Measurements from ENCODE around the gene SLC16A8. TPM values are rescaled to one million over a fixed set of nuclear protein-coding genes. Genes with fewer than 3 reads are reported as not detected.
A peak's percentile ranks its signal among the peaks of the same experiment; 100 is the strongest.

The SLC16A8 gene
- total RNA-seq (under 1 TPM in 1 of 4 donors, not detected in 3; 0.23 TPM), polyA plus RNA-seq (1 to 10 TPM in 1 of 3 donors, under 1 TPM in 2; 0.25 to 1.0 (median 0.33) TPM)
- long read RNA-seq, donor 1 = 0 reads
- long read RNA-seq, donor 2 = 0 reads

DNA sequence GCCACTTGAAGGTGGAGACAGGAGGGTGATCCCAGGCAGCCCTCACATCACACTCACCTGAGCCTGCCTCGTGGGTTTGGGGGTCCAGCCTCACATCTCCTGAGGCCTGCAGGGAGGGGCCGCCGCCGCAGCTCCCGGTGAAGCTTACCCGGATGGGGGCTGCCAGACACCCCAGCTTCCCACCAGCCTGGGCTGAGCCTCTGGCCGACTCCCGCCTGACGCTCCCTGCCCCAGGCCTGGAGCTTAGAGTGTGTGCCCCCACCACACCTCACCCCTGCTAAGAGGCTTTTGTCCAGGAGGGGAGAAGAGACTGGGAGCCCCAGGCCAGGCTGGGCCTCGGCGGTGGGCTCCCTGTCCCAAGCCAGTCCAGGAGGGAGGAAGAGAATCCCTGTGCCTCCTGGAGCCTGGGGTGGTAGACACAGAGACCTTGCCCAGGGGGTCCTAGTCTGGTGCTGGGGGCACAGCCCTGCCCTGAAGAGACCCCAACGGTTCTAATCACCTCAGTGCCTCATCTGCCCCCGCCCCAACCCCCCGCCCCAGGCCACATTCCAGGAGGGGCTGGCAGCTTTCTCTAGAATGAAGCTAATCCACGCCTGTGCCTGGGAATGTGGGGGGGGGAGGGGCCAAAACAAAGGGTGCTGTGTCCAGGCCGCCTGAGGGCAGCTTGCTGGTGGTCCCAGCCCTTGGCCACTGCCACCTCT lies at the start of gene SLC16A8:
SLC16A8 (minus strand) TSS at position 254 of the 701 bp plus-strand sequence. CDS start 1,311 bp downstream, outside the sequence.
- H3K4me1 ChIP-seq = peaks cover 22% of the 10 kb centered on the region
- peaks cover 0 to 22% (median 5%) of the 10 kb centered on the region in 3 donors for H3K27me3 ChIP-seq (ENCODE audit: insufficient read depth in 3 of 3, low read length in 2 of 3)
- H3K4me3 ChIP-seq = no peak within 1 kb of the TSS
- intact Hi-C loops (cut with DNase I) = no loop called here
- H3K36me3 ChIP-seq (ENCODE audit: insufficient read depth in 1 of 2, low read depth in 1 of 2) = no peaks in the 10 kb centered on the region
- H3K9me3 ChIP-seq = no peaks in the 10 kb centered on the region
- DNase-seq (peak in 1 of 2 donors; percentile 5), ATAC-seq (no peak)
- WGBS, 3 donors = 81 to 86% (median 83%) methylated on average over 13 to 16 of the region's 16 CpGs
- no peak within 1 kb of the TSS for H3K27ac ChIP-seq
- TF ChIP-seq CTCF (IDR thresholded peaks at IDR 0.05) = no peak

GRCh38 chr22:38133331-38133730 lies 49.3 kb upstream of the SLC16A8 start:
- no peak overlapping the region for H3K4me3 ChIP-seq
- intact Hi-C loops (cut with DNase I) = no loop called here
- no peaks in the 10 kb centered on the region for H3K27me3 ChIP-seq (ENCODE audit: insufficient read depth in 3 of 3, low read length in 2 of 3)
- H3K27ac ChIP-seq = no peak overlapping the region
- 95 to 97% (median 95%) methylated on average over 4 of the region's 4 CpGs for WGBS, 3 donors
- no peak for DNase-seq
- H3K36me3 ChIP-seq (ENCODE audit: insufficient read depth in 1 of 2, low read depth in 1 of 2) = peaks cover 2 to 55% of the 10 kb centered on the region in 2 donors
- no peaks in the 10 kb centered on the region for H3K9me3 ChIP-seq
- no peak for TF ChIP-seq CTCF (IDR thresholded peaks at IDR 0.05)
- ATAC-seq = no peak
- H3K4me1 ChIP-seq = no peaks in the 10 kb centered on the region

- intact Hi-C loops (cut with DNase I) = no loop called here
- Histone ChIP-seq H3K36me3 (ENCODE audit: insufficient read depth in 1 of 2, low read depth in 1 of 2) (peaks cover 2 to 51% of the 10 kb centered on the region in 2 donors), H3K4me3 (no peak overlapping the region), H3K9me3 (no peaks in the 10 kb centered on the region), H3K4me1 (no peaks in the 10 kb centered on the region), H3K27ac (no peak overlapping the region), H3K27me3 (ENCODE audit: insufficient read depth in 3 of 3, low read length in 2 of 3) (no peaks in the 10 kb centered on the region)
- DNase-seq (no peak), ATAC-seq (no peak)
- no peak for TF ChIP-seq CTCF (IDR thresholded peaks at IDR 0.05)
- 92% methylated on average over 28 of the region's 28 CpGs for WGBS, 3 donors
These were observed 48.8 kb upstream of the SLC16A8 start for GRCh38 chr22:38132794-38133193.

DNA sequence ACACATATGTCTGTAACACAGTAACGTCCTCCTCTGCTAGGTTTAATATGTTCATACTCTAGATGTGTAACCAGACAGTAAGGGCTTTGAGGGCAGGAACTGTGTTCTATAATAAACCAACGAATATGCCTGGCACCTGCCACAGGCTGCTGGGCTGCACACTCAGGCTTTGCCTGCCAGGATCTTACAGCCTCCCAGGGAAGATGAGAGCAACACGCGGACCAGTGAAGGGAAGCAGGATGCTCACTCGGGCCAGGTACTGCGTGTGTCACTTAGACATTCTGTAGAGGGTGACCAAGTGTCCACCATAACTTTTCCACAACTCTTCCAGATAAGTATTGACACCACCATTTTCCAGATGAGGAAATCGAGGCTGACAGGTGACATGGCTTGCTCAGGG lies 48.2 kb upstream of the SLC16A8 start:
- intact Hi-C loops (cut with DNase I) = no loop called here
- Histone ChIP-seq H3K27me3 (ENCODE audit: insufficient read depth in 3 of 3, low read length in 2 of 3) (no peaks in the 10 kb centered on the region), H3K9me3 (no peaks in the 10 kb centered on the region), H3K4me1 (no peaks in the 10 kb centered on the region), H3K4me3 (no peak overlapping the region), H3K27ac (no peak overlapping the region), H3K36me3 (ENCODE audit: insufficient read depth in 1 of 2, low read depth in 1 of 2) (peaks cover 2 to 45% of the 10 kb centered on the region in 2 donors)
- no peak for DNase-seq
- no peak for ATAC-seq
- no peak for TF ChIP-seq CTCF (IDR thresholded peaks at IDR 0.05)
- WGBS, 3 donors = 82 to 85% (median 83%) methylated on average over 7 of the region's 7 CpGs

Measured in psoas muscle (tissue), 8 donors.